NAMALWA (cell line): ENCODE results near the gene SAV1.

Source experiments
- DNase-seq: peaks from one replicate; pipeline ENCODE4 v3.0.0-alpha.2; 2015; ENCODE audit warnings: low spot score

SAV1 gene

DNA sequence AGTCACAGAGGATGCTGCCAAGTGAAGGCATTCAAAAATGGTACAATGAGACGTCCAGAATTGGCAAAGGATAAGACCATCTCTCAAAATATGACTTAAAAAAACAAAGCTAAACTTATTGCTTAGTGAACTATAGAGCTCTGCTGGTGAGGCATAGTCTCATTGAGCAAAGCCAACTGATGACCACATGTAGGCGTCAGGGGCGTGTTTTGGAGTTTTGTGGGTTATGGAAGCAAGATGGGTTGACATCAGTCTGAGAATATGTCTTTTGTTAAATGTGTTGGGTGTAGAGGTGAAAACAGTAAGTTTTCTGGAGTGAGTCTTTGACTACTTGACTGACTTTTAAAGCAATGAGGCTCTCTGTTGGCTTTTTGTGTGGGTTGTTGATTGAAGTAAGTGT, 60.9 kb downstream of the SAV1 start:
- DNase-seq, result no peak

DNA sequence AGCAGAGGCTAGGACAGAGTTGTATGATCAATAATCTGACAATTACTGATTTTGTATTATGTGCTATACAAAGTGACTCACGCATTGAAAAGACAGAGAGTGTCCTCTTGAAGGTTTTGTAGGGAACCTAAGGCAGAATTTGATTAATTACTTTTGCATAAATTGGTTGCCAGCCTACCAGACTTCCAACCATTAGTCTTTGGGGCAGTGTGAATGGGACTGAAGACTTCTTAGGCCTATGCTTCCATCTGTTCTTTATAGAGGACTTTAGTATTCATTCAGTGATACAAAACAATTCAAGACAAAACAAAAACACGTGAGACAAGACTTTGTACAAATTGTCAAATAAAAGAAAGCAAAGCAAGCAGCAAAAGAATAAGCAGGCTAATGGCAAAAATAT, 61.6 kb downstream of the SAV1 start:
- no peak for DNase-seq

DNA sequence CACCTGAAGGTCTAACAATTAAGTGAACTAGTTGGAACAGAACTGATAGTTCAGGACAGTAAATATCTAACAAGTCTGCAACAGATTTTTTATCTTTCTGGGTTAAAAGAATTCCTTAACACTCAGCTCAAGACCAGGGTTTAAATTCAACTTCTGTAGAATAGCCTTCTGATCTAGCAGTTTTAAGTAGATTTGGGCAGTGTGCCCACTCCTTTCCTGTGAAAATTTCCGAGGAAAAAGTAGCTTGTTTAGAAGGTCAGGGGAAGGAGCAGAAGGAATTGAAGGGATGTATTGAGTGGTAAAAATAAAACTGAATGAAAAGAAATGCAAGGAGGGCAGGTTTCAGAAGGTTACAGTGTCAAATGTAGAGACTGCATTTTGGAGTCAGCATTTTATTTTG, 62.3 kb downstream of the SAV1 start:
- no peak for DNase-seq

DNA sequence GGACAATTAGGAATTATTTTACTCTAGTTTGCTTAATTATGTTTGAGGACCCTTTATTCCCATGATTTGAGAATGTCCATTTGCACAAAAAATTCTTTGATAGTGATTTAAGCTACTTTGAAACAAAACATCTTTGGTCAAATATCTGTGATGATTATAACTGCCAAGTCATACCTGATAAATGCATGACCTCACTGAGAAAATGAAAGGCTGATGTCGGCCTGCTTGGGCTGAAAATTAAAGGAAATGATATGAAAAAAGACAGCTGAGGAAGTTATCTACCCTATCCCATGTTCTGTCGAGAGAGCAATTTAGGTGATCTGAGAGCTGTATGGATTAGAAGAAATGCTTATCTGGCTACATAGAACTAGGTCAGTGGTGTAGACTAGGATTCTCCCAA, 64.5 kb downstream of the SAV1 start:
- DNase-seq, result no peak

DNA sequence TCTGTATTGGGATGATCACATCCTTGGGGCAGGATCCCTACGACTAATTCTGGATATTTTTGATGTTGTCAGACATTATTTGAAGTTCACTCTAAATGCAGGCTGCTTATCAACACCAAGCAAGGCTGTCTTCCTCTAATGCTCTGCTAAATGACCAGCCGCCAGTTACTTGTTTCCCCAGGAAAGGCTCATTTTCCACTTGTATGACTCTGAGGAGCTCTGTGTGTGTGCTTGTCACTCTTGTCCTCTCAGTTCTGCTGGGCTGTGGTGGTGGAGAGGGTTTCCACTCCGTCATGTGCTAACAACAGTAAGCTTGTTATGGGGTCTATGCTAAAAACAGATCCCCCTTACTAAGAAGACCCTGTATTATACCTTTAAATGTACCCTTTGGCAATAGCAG, 66.1 kb downstream of the SAV1 start:
- no peak for DNase-seq

DNA sequence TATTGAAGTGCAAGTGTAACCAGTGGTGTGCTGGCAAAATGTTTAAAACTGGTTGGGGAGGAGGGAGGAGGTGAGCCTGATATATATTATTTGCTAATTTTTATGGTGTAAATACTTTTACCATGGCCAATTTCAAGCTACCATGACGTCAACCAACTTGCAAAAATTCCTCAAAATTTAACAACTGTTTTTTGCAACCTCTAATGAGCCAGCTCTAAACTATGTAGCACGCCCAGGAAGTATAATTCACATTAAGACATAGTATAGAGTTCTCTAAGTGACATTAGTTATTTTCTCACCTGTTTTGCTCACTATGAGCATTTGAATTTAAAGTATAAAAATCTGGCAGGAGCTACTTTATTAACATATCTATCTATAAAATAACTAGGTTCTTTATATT, 66.7 kb downstream of the SAV1 start:
- no peak for DNase-seq

DNA sequence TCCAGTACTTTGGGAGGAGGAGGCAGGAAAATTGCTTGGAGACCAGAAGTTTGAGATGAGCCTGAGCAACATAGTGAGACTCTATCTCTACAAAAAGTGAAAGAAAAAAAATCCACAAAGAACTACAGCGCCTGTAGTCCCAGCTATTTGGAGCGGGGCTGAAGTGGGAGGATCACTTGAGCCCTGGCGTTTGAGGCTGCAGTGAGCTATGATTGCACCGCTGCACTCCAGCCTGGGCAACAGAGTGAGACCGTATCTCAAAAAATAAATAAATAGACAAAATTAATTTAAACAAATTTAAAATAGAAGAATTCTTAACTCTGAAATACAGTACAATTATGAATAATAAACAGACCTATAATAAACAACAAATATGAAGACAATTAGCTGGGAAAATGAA, 67.3 kb downstream of the SAV1 start:
- DNase-seq, result no peak

DNA sequence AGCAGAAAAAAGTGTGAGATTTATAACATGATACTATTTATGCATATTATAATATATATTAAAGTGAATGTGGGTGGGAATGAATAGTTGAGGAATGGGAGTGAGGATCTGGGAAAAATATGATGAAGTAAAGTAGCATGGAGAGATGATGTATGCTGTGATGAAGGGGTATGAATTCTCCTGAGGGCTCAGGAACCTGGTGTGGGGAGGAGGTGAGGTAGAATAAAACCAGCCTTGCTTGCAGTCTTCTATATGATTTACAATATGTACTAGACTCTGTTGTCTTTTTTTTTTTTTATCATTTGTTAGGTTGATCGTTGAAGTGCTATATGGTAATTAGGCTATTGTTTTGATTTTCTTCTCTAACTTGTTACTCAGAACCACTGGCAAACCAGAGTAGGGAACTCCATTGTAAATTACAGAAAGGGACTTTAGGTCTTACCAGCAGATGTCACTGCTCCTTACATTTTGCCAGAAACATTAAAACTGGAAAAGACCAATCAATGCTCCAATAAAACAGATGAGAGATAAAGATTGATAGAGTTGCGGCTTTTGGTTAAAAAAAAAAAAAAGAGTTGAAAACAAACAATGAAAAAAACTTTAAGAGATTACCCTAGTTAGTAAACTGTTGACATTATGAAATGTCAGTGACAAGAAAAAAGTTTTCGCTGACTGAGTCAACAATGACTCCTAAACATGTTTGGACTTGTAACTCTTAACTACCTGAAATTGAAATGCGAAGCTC, 68.2 kb downstream of the SAV1 start:
- DNase-seq, result peak; percentile 31

DNA sequence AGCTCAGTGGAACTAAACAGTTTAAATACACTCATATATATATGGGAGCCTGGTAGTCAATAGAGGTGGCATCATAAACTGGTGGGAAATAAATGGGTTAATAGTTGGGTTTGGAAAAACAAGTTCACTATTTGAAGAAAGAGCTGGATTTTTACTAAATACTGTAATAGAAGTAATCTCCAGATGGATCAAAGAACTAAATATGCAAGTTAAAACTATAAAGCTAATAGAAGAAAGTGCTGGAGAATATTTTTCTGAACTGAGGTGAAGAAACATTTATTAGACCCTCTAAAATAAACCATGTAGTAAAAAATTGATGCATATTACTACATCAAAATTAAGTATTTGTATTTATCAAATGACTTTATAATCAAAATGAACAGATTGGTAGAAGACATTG, 69.3 kb downstream of the SAV1 start:
- DNase-seq, result no peak

DNA sequence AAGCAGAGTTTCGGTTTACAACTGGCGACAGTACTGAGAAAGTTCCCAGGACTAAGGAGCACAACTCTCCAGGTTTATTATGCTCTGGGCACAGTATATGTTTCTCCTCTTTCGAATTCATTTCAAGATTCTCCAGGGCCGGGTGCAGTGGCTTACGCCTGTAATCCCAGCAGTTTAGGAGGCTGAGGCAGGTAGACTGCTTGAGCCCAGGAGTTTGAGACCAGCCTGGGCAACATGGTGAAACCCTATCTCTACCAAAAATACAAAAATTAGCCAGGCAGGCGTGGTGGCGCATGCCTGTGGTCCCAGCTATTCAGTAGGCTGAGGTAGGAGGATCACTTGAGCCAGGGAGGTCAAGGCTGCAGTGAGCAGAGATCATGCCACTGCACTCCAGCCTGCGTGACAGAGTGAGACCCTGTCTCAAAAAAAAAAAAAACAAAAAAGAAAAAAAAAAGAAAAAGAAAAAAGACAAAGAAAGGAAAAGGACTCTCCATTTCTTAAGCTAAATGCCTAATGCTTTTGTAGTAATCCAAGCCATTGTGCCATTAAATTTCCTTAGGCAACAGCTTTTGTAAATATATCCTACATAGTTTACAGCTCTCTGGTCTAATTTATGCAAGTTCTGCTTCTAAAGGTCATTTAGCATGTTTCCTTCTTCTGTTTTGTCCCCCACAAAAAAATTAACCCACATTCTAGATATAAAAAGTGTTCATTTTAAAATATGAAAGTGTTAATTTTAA, 73.4 kb downstream of the SAV1 start:
- no peak for DNase-seq

DNA sequence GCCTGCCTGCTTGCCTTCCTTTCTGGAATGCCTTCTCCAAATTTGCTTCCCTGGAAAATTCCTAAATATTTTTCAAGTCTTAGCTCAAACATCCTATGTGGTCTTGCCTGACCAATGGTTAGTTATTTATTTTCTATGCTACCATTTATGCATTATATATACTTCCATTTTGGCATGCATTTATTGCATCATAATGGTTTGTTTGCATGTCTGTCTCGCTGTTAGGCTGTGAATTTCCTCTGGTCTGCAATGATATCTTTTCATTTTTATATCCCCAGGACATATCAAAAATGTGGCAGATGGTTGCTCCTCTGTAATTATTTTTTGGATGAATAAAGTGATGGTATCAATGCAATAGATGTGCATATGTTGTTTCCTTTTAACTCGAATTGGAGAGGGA, 77.6 kb downstream of the SAV1 start:
- no peak for DNase-seq
